Motor neuron (in vitro differentiated cells): Measurements from ENCODE around the gene UBE2K. TPM values are rescaled to one million over a fixed set of nuclear protein-coding genes. Genes with fewer than 3 reads are reported as not detected.

Source experiments
- total RNA-seq, 8 experiments: library from RNA; unstranded; fragments of 300-600 nt; gene quantifications; 2 replicates each; pipeline versions ENCODE4 v1.2.3 to v1.2.4, GENCODE V29; 2022

UBE2K gene
- total RNA-seq, 8 experiments from 2014 or later = 26.2 to 69.4 (median 37.4) TPM

Other genes starting within 250 kb of the UBE2K start
- 1,000 to 10,000 TPM; 1,536 to 3,891 (median 1,936) TPM for gene RPL9, start 239.2 kb upstream of the UBE2K start, total RNA-seq
- 10 to 100 TPM; 15.1 to 35.0 (median 21.6) TPM for gene LIAS, start 239.1 kb upstream of the UBE2K start, total RNA-seq
- 10 to 100 TPM; 22.7 to 63.6 (median 36.3) TPM for gene UGDH, start 170.7 kb upstream of the UBE2K start, total RNA-seq
- gene SMIM14, start 59.3 kb upstream of the UBE2K start, total RNA-seq = 10 to 100 TPM; 14.2 to 38.4 (median 26.1) TPM